Skeletal muscle cell (primary cell): ENCODE results near the gene CAPN5.

Experiments
- DNase-seq: peaks from one replicate; pipeline ENCODE4 v3.0.0-alpha.2; 2010; ENCODE audit warnings: low read depth
- H3K4me3 ChIP-seq: 2 replicates; pipeline ENCODE4 v1.5.1; 2011; ENCODE audit warnings: low read depth, mild to moderate bottlenecking, control low read depth, low read length, moderate library complexity

The CAPN5 gene

GRCh38 chr11:77125695-77126094, 58.9 kb downstream of the CAPN5 start:
- no peak for DNase-seq
- H3K4me3 ChIP-seq: no peak overlapping the region

GRCh38 chr11:77126156-77126775, 59.5 kb downstream of the CAPN5 start:
- no peak overlapping the region for H3K4me3 ChIP-seq
- DNase-seq: no peak

- peak overlapping the region; percentile 45 for H3K4me3 ChIP-seq
- no peak for DNase-seq
Observed at GRCh38 chr11:77126861-77127234, 60.1 kb downstream of the CAPN5 start.

- peak overlapping the region; percentile 45 for H3K4me3 ChIP-seq
Observed at GRCh38 chr11:77127235-77127911, 60.6 kb downstream of the CAPN5 start.

GRCh38 chr11:77127920-77128691, 61.3 kb downstream of the CAPN5 start, which contains the start of gene MYO7A:
TSS of gene MYO7A (plus strand) at chr11:77128246. CDS start at chr11:77130635, 2,389 bp downstream.
- DNase-seq: no peak
- H3K4me3 ChIP-seq: peak within 1 kb of the TSS; percentile 45

More at GRCh38 chr11:77127235-77127911, 60.6 kb downstream of the CAPN5 start:
- DNase-seq: no peak

GRCh38 chr11:77129069-77129841, 62.5 kb downstream of the CAPN5 start:
- no peak for DNase-seq
- H3K4me3 ChIP-seq: no peak overlapping the region

DNA sequence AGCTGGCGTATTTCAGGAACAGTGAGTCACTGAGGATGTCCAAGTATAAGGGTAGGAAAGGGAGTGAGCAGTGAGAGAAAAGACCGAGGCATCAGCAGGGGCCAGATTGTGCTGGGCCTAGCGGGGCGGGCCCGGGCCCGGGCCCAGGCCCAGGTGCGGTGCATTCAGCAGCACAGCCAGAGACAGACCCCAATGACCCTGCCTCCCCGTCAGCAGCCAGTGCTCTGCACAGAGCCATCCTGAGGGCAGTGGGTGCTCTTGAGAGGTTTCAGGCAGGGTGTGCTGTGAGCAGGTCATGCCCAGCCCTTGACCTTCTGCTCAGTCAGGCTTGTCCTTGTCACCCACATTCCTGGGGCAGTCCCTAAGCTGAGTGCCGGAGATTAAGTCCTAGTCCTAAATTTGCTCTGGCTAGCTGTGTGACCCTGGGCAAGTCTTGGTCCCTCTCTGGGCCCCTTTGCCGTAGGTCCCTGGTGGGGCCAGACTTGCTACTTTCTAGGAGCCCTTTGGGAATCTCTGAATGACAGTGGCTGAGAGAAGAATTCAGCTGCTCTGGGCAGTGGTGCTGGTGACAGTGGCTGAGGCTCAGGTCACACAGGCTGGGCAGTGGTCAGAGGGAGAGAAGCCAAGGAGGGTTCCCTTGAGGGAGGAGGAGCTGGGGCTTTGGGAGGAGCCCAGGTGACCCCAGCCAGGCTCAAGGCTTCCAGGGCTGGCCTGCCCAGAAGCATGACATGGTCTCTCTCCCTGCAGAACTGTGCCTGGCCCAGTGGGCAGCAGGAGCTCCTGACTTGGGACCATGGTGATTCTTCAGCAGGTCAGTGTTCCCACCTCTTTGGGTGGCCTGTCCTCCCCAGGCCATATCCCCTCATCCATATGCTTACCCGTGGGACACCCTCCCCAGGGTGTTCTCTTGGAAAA, 63.3 kb downstream of the CAPN5 start:
- DNase-seq: no peak
- no peak overlapping the region for H3K4me3 ChIP-seq

DNA sequence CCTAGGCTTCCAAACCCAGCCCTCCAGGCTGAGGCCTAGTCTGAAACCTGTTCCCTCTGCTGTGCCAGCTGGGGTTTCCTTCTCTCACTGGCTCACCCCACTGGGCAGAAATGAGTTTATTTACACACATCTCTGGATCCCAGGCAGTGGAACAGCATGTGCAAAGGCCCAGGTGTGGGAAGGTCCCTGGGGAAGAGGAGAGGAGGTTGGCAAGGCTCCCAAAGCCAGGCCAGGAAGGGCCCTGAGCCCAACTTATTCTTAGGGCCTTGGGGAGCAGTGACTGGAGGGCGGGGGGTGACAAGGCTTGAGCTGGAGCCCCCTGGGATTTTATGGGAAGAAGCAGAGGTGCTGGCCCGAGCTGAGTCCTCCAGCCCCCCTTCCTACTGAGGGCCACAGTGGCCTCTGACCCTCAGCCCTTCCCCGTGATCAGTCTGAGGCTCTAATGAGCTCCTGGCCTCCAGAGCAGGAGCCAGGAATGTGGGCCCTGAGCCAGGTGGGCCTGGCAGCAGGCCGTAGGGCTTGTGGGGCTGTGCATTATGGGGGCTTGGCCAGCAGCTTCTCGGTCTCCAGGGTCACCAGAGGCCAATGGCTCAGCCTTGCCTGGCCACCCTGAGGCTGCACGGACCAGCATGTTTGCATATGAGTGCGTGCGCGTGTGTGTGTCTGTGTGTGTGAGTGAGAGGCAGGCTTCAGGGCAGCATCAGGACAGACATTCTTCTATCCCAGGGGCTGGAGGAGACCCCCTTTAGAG, 64.2 kb downstream of the CAPN5 start:
- no peak overlapping the region for H3K4me3 ChIP-seq
- no peak for DNase-seq

DNA sequence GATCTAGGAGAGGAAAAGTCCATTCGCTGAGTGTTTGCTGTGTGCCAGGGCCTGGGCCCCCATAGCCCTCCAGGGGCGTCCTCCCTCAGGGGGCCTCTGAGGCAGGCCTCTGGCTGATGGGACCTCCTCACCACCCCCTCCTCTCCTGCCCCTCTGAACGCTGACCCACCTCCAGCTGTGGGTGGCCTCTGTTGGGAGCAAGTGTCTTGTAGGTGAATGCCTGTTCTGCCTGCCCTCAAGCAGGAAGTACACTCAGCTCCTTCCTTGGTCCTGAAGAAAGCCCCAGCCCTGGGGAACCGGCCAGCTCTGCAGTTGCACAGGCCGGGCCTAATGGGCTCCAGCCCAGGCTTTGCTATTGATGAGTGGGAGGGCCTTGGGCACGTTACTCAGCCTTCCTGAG, 64.8 kb downstream of the CAPN5 start:
- DNase-seq: no peak
- no peak overlapping the region for H3K4me3 ChIP-seq

GRCh38 chr11:77135069-77135468, 68.3 kb downstream of the CAPN5 start:
- no peak for DNase-seq
- no peak overlapping the region for H3K4me3 ChIP-seq

GRCh38 chr11:77136074-77136473, 69.3 kb downstream of the CAPN5 start:
- DNase-seq: no peak
- H3K4me3 ChIP-seq: no peak overlapping the region

DNA sequence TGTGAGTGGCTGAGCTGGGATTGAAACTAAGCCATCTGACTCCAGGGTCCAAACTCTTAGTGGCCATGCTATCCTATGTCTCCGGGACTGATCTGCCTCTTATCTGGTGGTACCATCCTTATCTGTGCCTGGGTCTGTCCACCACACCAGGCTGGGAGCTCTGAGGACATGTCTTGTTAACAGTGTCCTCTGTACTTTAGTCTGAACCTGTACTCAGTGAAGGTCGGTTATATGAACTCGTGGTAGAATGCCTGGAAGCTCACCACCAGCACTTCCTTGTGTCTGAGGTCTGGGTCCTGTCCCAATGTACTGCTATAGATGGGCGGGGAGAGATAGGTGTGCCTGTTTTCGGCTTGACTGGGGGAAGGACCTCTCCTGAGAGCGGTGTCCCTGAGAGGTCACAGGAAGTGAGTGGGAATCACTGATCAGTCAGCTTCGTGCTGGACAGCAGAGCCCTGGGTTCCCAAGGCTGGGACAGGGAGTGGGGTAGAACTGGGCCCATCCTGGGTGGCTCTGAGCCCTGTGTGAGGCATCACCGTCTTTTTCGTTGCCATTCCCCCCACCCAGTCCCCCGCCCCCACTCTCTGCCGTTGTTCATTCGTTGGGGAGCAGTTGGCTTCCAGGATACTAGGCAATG, 70.1 kb downstream of the CAPN5 start:
- no peak overlapping the region for H3K4me3 ChIP-seq
- DNase-seq: no peak

- H3K4me3 ChIP-seq: no peak overlapping the region
- DNase-seq: no peak
Observed at GRCh38 chr11:77137421-77137820, 70.7 kb downstream of the CAPN5 start.

DNA sequence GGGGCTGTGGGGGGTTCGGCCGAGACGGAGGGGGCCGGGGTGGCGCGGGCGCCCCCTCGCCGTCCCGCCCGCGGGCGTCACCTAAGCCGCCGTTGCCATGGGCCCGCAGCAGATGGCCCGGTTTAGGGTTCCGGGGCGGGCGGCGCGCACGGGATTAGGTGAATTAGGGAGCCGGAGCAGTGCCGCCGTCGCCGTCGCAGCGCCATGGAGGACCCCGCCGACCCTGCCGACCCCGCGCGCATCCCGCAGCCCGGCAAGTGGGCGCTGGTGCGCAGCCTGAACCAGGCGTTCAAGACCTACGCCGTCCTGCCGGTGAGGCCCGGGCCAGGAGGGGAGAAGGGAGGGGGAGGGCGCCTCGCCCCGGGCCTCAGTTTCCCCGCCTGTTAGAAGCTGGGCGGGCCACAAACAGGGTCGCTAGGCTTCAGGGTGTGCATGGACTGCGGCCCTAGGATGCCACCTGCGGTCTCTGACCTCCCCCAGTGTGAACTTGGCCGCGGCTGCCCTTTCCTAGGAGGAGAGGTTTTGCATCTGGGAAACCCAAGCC, 71.4 kb downstream of the CAPN5 start:
- no peak overlapping the region for H3K4me3 ChIP-seq
- no peak for DNase-seq

GRCh38 chr11:77139201-77139600, 72.4 kb downstream of the CAPN5 start:
- DNase-seq: no peak
- H3K4me3 ChIP-seq: no peak overlapping the region

- no peak overlapping the region for H3K4me3 ChIP-seq
- DNase-seq: no peak
Observed at GRCh38 chr11:77140231-77140851, 73.6 kb downstream of the CAPN5 start.

- H3K4me3 ChIP-seq: no peak overlapping the region
- DNase-seq: peak; percentile 38
Observed at GRCh38 chr11:77141034-77141433, 74.3 kb downstream of the CAPN5 start.
